ENCODE data around the gene WFDC2.

Gene WFDC2

GRCh38 chr20:45445805-45446562, 23.6 kb upstream of the WFDC2 start:
- H3K4me3 ChIP-seq (ENCODE audit: low read length) = no peak overlapping the region
- no peaks in the 10 kb centered on the region for H3F3A ChIP-seq (ENCODE audit: control insufficient read depth, insufficient read depth)
- H3K9me3 ChIP-seq (ENCODE audit: control insufficient read depth, insufficient read depth, low read length) = no peaks in the 10 kb centered on the region
- H3K4me1 ChIP-seq (ENCODE audit: control insufficient read depth, low read length) = no peaks in the 10 kb centered on the region
- no peaks in the 10 kb centered on the region for H3K79me2 ChIP-seq (ENCODE audit: control insufficient read depth, low read length)
- no peak for TF ChIP-seq EZH2phosphoT487 (IDR thresholded peaks at IDR 0.05; ENCODE audit: borderline replicate concordance, low read length)
- peak; percentile 84 for TF ChIP-seq CTCF (IDR thresholded peaks at IDR 0.05; ENCODE audit: low read depth, low read length, poor library complexity, severe bottlenecking)
- H3K9me2 ChIP-seq (replicated peaks; ENCODE audit: control insufficient read depth, low read length) = no peaks in the 10 kb centered on the region
- H3K27me3 ChIP-seq (ENCODE audit: control insufficient read depth, low read length) = peaks cover 15% of the 10 kb centered on the region; the same call in 1 of the 2 replicates
- H3K36me3 ChIP-seq (ENCODE audit: control insufficient read depth, low read length) = no peaks in the 10 kb centered on the region
- H4K20me1 ChIP-seq (ENCODE audit: control insufficient read depth, insufficient read depth, low read depth, low read length) = no peaks in the 10 kb centered on the region
- no peak overlapping the region for H3K4me2 ChIP-seq (ENCODE audit: low read length)
- H3K27ac ChIP-seq (ENCODE audit: low read depth, low read length) = no peak overlapping the region

- Histone ChIP-seq H3K9me2 (replicated peaks; ENCODE audit: control insufficient read depth, low read length) (no peaks in the 10 kb centered on the region), H3F3A (ENCODE audit: control insufficient read depth, insufficient read depth) (no peaks in the 10 kb centered on the region), H3K4me1 (ENCODE audit: control insufficient read depth, low read length) (peaks cover 6% of the 10 kb centered on the region), H3K79me2 (ENCODE audit: control insufficient read depth, low read length) (no peaks in the 10 kb centered on the region), H3K4me2 (ENCODE audit: low read length) (no peak overlapping the region), H3K27me3 (ENCODE audit: control insufficient read depth, low read length) (peaks cover 12% of the 10 kb centered on the region; the same call in 1 of the 2 replicates), H3K9me3 (ENCODE audit: control insufficient read depth, insufficient read depth, low read length) (no peaks in the 10 kb centered on the region), H4K20me1 (ENCODE audit: control insufficient read depth, insufficient read depth, low read depth, low read length) (no peaks in the 10 kb centered on the region), H3K27ac (ENCODE audit: low read depth, low read length) (no peak overlapping the region), H3K36me3 (ENCODE audit: control insufficient read depth, low read length) (no peaks in the 10 kb centered on the region), H3K4me3 (ENCODE audit: low read length) (no peak overlapping the region)
- TF ChIP-seq EZH2phosphoT487 (IDR thresholded peaks at IDR 0.05; ENCODE audit: borderline replicate concordance, low read length) (no peak), CTCF (IDR thresholded peaks at IDR 0.05; ENCODE audit: low read depth, low read length, poor library complexity, severe bottlenecking) (no peak)
These were observed 21.3 kb upstream of the WFDC2 start for GRCh38 chr20:45448270-45448669.

- Histone ChIP-seq H3K9me3 (ENCODE audit: control insufficient read depth, insufficient read depth, low read length) (no peaks in the 10 kb centered on the region), H3K4me1 (ENCODE audit: control insufficient read depth, low read length) (peaks cover 6% of the 10 kb centered on the region), H3F3A (ENCODE audit: control insufficient read depth, insufficient read depth) (no peaks in the 10 kb centered on the region), H3K36me3 (ENCODE audit: control insufficient read depth, low read length) (no peaks in the 10 kb centered on the region), H3K27me3 (ENCODE audit: control insufficient read depth, low read length) (0 out of 2 replicates have a peak, but pooled peaks cover 8% of the 10 kb centered on the region), H3K4me3 (ENCODE audit: low read length) (no peak overlapping the region), H3K27ac (ENCODE audit: low read depth, low read length) (no peak overlapping the region), H3K4me2 (ENCODE audit: low read length) (no peak overlapping the region), H4K20me1 (ENCODE audit: control insufficient read depth, insufficient read depth, low read depth, low read length) (no peaks in the 10 kb centered on the region), H3K79me2 (ENCODE audit: control insufficient read depth, low read length) (no peaks in the 10 kb centered on the region), H3K9me2 (replicated peaks; ENCODE audit: control insufficient read depth, low read length) (no peaks in the 10 kb centered on the region)
- TF ChIP-seq EZH2phosphoT487 (IDR thresholded peaks at IDR 0.05; ENCODE audit: borderline replicate concordance, low read length) = no peak
- no peak for TF ChIP-seq CTCF (IDR thresholded peaks at IDR 0.05; ENCODE audit: low read depth, low read length, poor library complexity, severe bottlenecking)
These were observed 20.0 kb upstream of the WFDC2 start for GRCh38 chr20:45449528-45449927.
